ACC112 (cell line): ENCODE measurements around the gene MRGPRE.

Experiments used
- H2AFZ ChIP-seq: fragments of 200-600 bp; sonication (generic); one replicate; pipeline ENCODE4 v1.6.0; 2017; ENCODE audit warnings: antibody characterized with exemption, low read length; ENCODE audit not compliant: unreplicated experiment
- H3K27ac ChIP-seq: fragments of 200-600 bp; sonication (generic); 2 replicates; pipeline ENCODE4 v1.5.1; 2014; ENCODE audit warnings: low read depth, mild to moderate bottlenecking, antibody characterized with exemption, low read length, moderate library complexity
- H3K27me3 ChIP-seq: fragments of 200-600 bp; sonication (generic); 2 replicates; pipeline ENCODE4 v1.6.1; 2014; ENCODE audit warnings: mild to moderate bottlenecking, antibody characterized with exemption, low read length, moderate library complexity, mixed read lengths; ENCODE audit not compliant: insufficient read depth
- H3K36me3 ChIP-seq: fragments of 200-600 bp; sonication (generic); 2 replicates; pipeline ENCODE4 v1.6.1; 2016; ENCODE audit warnings: mild to moderate bottlenecking, antibody characterized with exemption, low read length, moderate library complexity, mixed read lengths; ENCODE audit not compliant: insufficient read depth
- H3K4me1 ChIP-seq: fragments of 200-600 bp; sonication (generic); one replicate; pipeline ENCODE4 v1.6.1; 2016; ENCODE audit warnings: low read length, mixed read lengths; ENCODE audit not compliant: insufficient read depth, unreplicated experiment, control insufficient read depth
- H3K4me3 ChIP-seq: fragments of 200-600 bp; sonication (generic); 2 replicates; pipeline ENCODE4 v1.5.1; 2014; ENCODE audit warnings: mild to moderate bottlenecking, low read depth, low read length
- H3K79me2 ChIP-seq: fragments of 200-600 bp; sonication (generic); one replicate; pipeline ENCODE4 v1.6.0; 2016; ENCODE audit warnings: low read length; ENCODE audit not compliant: control insufficient read depth, unreplicated experiment, insufficient read depth

MRGPRE gene

GRCh38 chr11:3220101-3220500 lies 12.1 kb downstream of the MRGPRE start:
- Histone ChIP-seq H3K79me2 (no peaks in the 10 kb centered on the region), H3K4me3 (no peak overlapping the region), H3K4me1 (no peaks in the 10 kb centered on the region), H3K27ac (no peak overlapping the region), H2AFZ (no peak overlapping the region), H3K36me3 (no peaks in the 10 kb centered on the region), H3K27me3 (peaks cover 63% of the 10 kb centered on the region)

- Histone ChIP-seq H3K4me1 (no peaks in the 10 kb centered on the region), H3K4me3 (no peak overlapping the region), H3K36me3 (no peaks in the 10 kb centered on the region), H3K27ac (no peak overlapping the region), H2AFZ (no peak overlapping the region), H3K27me3 (peaks cover 63% of the 10 kb centered on the region), H3K79me2 (no peaks in the 10 kb centered on the region)
These were observed 12.8 kb downstream of the MRGPRE start for GRCh38 chr11:3219281-3219892.

- Histone ChIP-seq H3K4me1 (no peaks in the 10 kb centered on the region), H2AFZ (no peak within 1 kb of the TSS), H3K36me3 (no peaks in the 10 kb centered on the region), H3K79me2 (no peaks in the 10 kb centered on the region), H3K27me3 (peaks cover 58% of the 10 kb centered on the region), H3K27ac (no peak within 1 kb of the TSS), H3K4me3 (no peak within 1 kb of the TSS)
These were observed 13.5 kb downstream of the MRGPRE start, which contains the start of gene MRGPRG for GRCh38 chr11:3218483-3219280. MRGPRG (minus strand) TSS chr11:3218813; CDS start chr11:3218813, 0 bp downstream.

DNA sequence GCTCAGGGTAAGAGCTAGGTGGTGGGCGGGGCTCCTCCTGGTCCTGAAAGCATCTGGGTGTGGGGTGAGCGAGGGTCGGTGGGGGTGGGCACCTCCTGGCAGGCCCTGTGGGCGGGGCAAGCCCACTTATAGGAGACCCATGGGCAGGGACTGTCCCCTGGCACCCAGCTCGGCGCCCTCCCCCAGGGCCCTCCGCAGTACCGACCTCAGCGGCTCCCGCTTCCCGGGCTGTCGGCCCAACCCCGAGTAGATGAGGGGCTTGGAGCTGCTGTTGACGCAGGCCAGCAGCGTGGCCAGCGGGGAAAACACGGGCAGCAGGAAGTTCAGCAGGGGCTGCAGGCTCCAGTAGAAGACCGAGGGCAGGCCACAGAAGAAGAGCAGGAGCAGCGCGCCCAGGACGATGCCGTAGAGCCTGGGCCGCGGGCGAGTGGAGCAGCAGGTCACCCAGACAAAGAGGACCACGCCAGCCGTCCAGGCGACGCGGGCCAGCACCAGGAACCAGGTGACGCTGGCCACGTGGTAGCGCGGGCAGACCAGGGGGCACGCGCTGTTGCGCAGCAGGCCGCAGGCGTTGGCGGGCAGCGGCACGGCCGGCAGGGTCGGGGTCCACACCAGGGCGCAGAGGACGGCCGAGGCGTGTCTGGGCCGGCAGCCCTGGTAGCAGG lies 14.3 kb downstream of the MRGPRE start:
- Histone ChIP-seq H3K4me1 (no peaks in the 10 kb centered on the region), H2AFZ (no peak overlapping the region), H3K27me3 (peaks cover 56% of the 10 kb centered on the region)

DNA sequence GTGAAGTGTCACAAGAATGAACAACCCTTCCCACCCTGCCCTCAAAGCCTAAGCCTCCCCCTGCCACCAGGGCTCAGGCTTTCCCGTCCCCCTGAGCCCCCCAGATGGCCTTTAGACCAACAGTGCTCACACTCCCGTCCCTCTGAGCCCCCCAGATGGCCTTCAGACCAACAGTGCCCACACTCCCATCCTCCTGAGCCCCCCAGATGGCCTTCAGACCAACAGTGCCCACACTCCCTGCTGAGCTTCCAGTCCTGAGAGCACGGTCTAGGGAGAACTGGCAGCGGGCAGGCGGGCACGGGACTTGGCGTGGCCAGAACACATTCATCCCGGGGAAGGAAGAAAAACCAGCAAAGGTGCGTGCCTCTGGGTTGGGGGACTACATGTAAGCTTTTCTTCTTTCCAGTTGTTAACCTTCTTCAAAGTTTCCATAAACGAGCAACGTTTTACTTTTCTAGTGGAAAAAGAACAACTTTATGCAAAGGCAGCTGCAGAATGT lies 16.1 kb downstream of the MRGPRE start:
- Histone ChIP-seq H3K27me3 (peaks cover 53% of the 10 kb centered on the region), H3K4me1 (no peaks in the 10 kb centered on the region), H3K27ac (no peak overlapping the region), H3K79me2 (no peaks in the 10 kb centered on the region), H3K36me3 (no peaks in the 10 kb centered on the region), H3K4me3 (no peak overlapping the region), H2AFZ (no peak overlapping the region)

More for the DNA sequence above, 14.3 kb downstream of the MRGPRE start:
- H3K79me2 ChIP-seq = no peaks in the 10 kb centered on the region
- H3K27ac ChIP-seq = no peak overlapping the region
- H3K4me3 ChIP-seq = no peak overlapping the region
- no peaks in the 10 kb centered on the region for H3K36me3 ChIP-seq

DNA sequence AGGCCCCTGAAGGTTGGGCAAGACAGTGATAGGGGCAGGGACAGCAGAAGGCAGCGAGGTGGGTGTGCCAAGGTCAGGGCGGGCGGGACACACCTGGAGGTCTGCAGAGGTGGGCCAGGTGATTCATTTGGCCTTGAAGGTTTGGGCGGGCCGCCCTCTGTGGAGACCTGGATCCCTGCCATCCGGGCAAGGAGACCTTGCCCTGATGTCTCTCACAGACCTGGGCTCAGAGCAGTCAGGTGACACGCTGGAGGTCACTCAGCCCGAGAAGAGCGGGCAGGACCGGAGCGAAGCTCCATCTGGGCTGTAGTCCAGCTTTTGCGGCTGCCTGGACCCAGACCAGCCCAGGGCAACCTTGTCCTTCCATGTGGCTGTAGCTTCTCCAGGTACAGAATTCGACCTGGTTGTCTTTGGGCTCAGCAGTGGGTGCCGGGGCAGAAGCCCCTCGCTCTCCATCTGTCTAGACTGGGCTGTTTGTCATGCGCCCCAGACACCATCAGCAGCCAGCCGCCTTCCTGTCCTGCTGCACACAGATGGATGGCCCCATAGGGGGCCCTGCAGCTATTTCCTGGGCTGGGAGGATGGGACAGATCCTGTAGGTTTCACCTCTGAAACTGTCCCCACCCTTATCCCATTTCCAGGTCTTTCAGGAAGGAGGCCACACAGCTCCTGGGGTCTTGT lies 16.7 kb downstream of the MRGPRE start:
- Histone ChIP-seq H3K27ac (no peak overlapping the region), H3K4me3 (no peak overlapping the region), H2AFZ (no peak overlapping the region), H3K4me1 (no peaks in the 10 kb centered on the region), H3K36me3 (no peaks in the 10 kb centered on the region), H3K27me3 (peaks cover 52% of the 10 kb centered on the region), H3K79me2 (no peaks in the 10 kb centered on the region)

- no peak overlapping the region for H2AFZ ChIP-seq
These were observed 17.9 kb downstream of the MRGPRE start for GRCh38 chr11:3214420-3214699.

DNA sequence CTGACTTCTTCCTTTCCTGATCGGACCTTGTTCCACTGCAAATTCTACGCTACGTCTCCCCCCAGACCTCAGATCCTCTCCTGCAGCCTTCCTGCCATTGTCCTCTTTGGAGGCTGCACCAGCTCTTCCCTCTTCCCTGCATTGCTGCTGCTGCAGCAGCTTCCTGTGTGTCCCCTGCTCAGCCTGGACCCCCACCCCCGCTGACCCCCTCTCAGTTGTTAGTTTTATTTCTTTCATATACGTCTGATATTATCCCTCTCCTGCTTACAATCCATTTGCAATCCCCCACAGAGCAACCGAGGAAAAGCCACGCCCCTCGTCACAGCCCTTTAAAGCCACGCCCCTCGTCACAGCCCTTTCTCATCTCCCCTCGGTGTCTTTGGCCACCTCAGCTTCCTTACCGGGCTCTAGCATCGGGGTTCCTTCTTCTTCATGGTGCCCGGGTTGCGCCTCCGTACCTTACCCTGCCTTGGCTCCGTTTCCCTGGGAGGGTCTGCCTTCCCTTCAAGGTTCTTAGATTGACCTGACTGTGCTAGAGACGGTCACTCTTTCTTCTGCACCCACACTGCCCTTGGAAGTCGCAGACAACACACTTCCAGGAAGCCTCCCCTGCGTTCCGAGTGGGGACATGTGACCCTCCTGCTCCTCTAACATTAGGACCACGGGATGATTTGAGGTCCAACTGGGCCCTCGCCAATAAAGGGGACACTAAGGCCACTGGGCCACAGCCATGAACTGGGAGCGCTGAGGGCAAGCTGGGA lies 18.4 kb downstream of the MRGPRE start:
- no peaks in the 10 kb centered on the region for H3K36me3 ChIP-seq
- H3K79me2 ChIP-seq = no peaks in the 10 kb centered on the region
- H2AFZ ChIP-seq = no peak overlapping the region

More at GRCh38 chr11:3214420-3214699, 17.9 kb downstream of the MRGPRE start:
- Histone ChIP-seq H3K36me3 (no peaks in the 10 kb centered on the region), H3K4me3 (no peak overlapping the region), H3K79me2 (no peaks in the 10 kb centered on the region), H3K27me3 (peaks cover 45% of the 10 kb centered on the region), H3K4me1 (no peaks in the 10 kb centered on the region), H3K27ac (no peak overlapping the region)

DNA sequence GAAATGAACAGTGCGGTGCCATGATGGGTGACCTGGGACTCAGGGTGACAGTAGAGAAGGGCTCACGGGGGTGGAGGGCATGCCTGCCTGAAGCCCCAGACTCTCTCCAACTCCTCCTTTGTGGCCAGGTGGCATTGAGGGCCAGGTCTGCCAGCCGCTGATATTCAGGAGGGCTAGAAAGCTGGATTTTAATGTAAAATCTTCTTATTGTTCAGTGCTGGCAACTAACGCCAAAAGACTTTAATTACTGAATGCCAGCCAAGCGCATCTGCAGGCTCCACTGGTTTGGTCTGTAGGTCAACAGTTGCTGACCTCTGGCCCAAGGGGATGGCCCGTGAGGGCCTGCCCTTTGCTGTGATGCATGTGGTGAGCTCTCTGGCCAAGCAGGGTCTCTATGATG lies 23.9 kb downstream of the MRGPRE start:
- Histone ChIP-seq H3K4me1 (no peaks in the 10 kb centered on the region), H3K4me3 (no peak overlapping the region), H3K27ac (no peak overlapping the region), H3K79me2 (no peaks in the 10 kb centered on the region), H2AFZ (no peak overlapping the region), H3K36me3 (no peaks in the 10 kb centered on the region), H3K27me3 (peaks cover 39% of the 10 kb centered on the region)

More for the DNA sequence above, 18.4 kb downstream of the MRGPRE start:
- H3K27me3 ChIP-seq = peaks cover 41% of the 10 kb centered on the region
- H3K4me3 ChIP-seq = no peak overlapping the region
- no peaks in the 10 kb centered on the region for H3K4me1 ChIP-seq
- no peak overlapping the region for H3K27ac ChIP-seq
